ENCODE results near the gene SPTB.

- TF ChIP-seq POLR2A (IDR thresholded peaks at IDR 0.05) (no peak), CTCF (IDR thresholded peaks at IDR 0.05) (no peak)
These were observed 112.3 kb downstream of the SPTB start for GRCh38 chr14:64767215-64767964.

All from sigmoid colon (tissue), 3 donors.